HS-27A (cell line): ENCODE measurements around the gene RHOV.
A peak's percentile ranks its signal among the peaks of the same experiment; 100 is the strongest.
"Not testable (repeated sequence)": the region's sequence is repeated elsewhere in the genome, so short reads cannot be mapped to it uniquely, and the experiment has no call there.

Experiments
- DNase-seq: peaks from one replicate; pipeline ENCODE4 v3.0.0-alpha.2; 2012; ENCODE audit warnings: low read depth, missing footprints

Gene RHOV

GRCh38 chr15:40872791-40873693 lies 992 bp downstream of the RHOV start:
- no peak for DNase-seq

- DNase-seq, result no peak
Observed at GRCh38 chr15:40871749-40872617, 2.1 kb downstream of the RHOV start.

- DNase-seq, result no peak
Observed at GRCh38 chr15:40870716-40871115, 3.3 kb downstream of the RHOV start.

- no peak for DNase-seq
Observed at GRCh38 chr15:40869686-40870085, 4.3 kb downstream of the RHOV start.

- DNase-seq, result no peak
Observed at GRCh38 chr15:40867199-40867598, 6.8 kb downstream of the RHOV start.

- DNase-seq, result no peak
Observed at GRCh38 chr15:40863660-40864270, 10.3 kb downstream of the RHOV start.

GRCh38 chr15:40861147-40861546 lies 12.9 kb downstream of the RHOV start:
- not testable (repeated sequence) for DNase-seq

GRCh38 chr15:40859206-40859851 lies 14.7 kb downstream of the RHOV start:
- no peak for DNase-seq

- no peak for DNase-seq
Observed at GRCh38 chr15:40858706-40859105, 15.3 kb downstream of the RHOV start.

- DNase-seq, result peak; percentile 27
Observed at GRCh38 chr15:40857601-40858341, 16.3 kb downstream of the RHOV start.

GRCh38 chr15:40856746-40857145 lies 17.3 kb downstream of the RHOV start:
- DNase-seq, result no peak

- no peak for DNase-seq
Observed at GRCh38 chr15:40855706-40856234, 18.3 kb downstream of the RHOV start.

- DNase-seq, result no peak
Observed at GRCh38 chr15:40854161-40854560, 19.9 kb downstream of the RHOV start.

GRCh38 chr15:40853241-40853890 lies 20.7 kb downstream of the RHOV start:
- DNase-seq, result no peak

- DNase-seq, result no peak
Observed at GRCh38 chr15:40852529-40852928, 21.5 kb downstream of the RHOV start.

GRCh38 chr15:40850576-40851112 lies 23.4 kb downstream of the RHOV start:
- no peak for DNase-seq

- no peak for DNase-seq
Observed at GRCh38 chr15:40847223-40847961, 26.6 kb downstream of the RHOV start.

GRCh38 chr15:40846841-40847222 lies 27.2 kb downstream of the RHOV start:
- DNase-seq, result no peak

GRCh38 chr15:40845511-40846284 lies 28.3 kb downstream of the RHOV start:
- no peak for DNase-seq
